NCI-H1694 treated with DMSO at 0.1 percent for 48 hours (cell line): ENCODE results near the gene NPLOC4.
A peak's percentile ranks its signal among the peaks of the same experiment; 100 is the strongest.

Source experiments
- DNase-seq: peaks from one replicate; lab custom pipeline; 2025; lab: John Stamatoyannopoulos, UW

The NPLOC4 gene

GRCh38 chr17:81566461-81567126 lies 70.3 kb downstream of the NPLOC4 start:
- DNase-seq = peak; percentile 82

GRCh38 chr17:81565231-81565630 lies 71.7 kb downstream of the NPLOC4 start:
- DNase-seq = no peak

- DNase-seq = no peak
These were observed 72.1 kb downstream of the NPLOC4 start for GRCh38 chr17:81564778-81565177.

- no peak for DNase-seq
These were observed 72.9 kb downstream of the NPLOC4 start for GRCh38 chr17:81563861-81564586.

GRCh38 chr17:81561494-81561885 lies 75.4 kb downstream of the NPLOC4 start:
- DNase-seq = no peak

- no peak for DNase-seq
These were observed 77.7 kb downstream of the NPLOC4 start for GRCh38 chr17:81558941-81559806.

GRCh38 chr17:81558115-81558468 lies 78.8 kb downstream of the NPLOC4 start:
- no peak for DNase-seq

GRCh38 chr17:81557276-81558114 lies 79.4 kb downstream of the NPLOC4 start:
- no peak for DNase-seq

- no peak for DNase-seq
These were observed 80.0 kb downstream of the NPLOC4 start for GRCh38 chr17:81556863-81557262.

GRCh38 chr17:81556175-81556691 lies 80.7 kb downstream of the NPLOC4 start:
- DNase-seq = no peak

- DNase-seq = no peak
These were observed 83.2 kb downstream of the NPLOC4 start for GRCh38 chr17:81553616-81554181.

GRCh38 chr17:81553018-81553615 lies 83.8 kb downstream of the NPLOC4 start:
- peak; percentile 49 for DNase-seq

GRCh38 chr17:81552244-81553017 lies 84.5 kb downstream of the NPLOC4 start, which contains the start of gene FAAP100:
TSS of gene FAAP100 (minus strand) at chr17:81552353. CDS start at chr17:81552330, 23 bp downstream.
- peak; percentile 69 for DNase-seq

GRCh38 chr17:81551458-81552243 lies 85.3 kb downstream of the NPLOC4 start:
- DNase-seq = no peak

GRCh38 chr17:81550830-81551457 lies 86.0 kb downstream of the NPLOC4 start:
- no peak for DNase-seq

GRCh38 chr17:81550285-81550684 lies 86.6 kb downstream of the NPLOC4 start:
- DNase-seq = no peak

- DNase-seq = no peak
These were observed 87.1 kb downstream of the NPLOC4 start for GRCh38 chr17:81549826-81550225.

- DNase-seq = no peak
These were observed 87.8 kb downstream of the NPLOC4 start for GRCh38 chr17:81549031-81549557.
